NCI-H69 (cell line): ENCODE data around the gene CCL23.
"Not testable (repeated sequence)": the region's sequence is repeated elsewhere in the genome, so short reads cannot be mapped to it uniquely, and the experiment has no call there.

ENCODE experiments used
- DNase-seq: peaks from one replicate; lab custom pipeline; 2025; lab: John Stamatoyannopoulos, UW

CCL23 gene

GRCh38 chr17:36017799-36018198 is at the start of gene CCL23:
TSS of gene CCL23 (minus strand) at chr17:36017972. CDS start at chr17:36017897, 75 bp downstream.
- no peak for DNase-seq

GRCh38 chr17:36066365-36066985 is 48.7 kb upstream of the CCL23 start:
- DNase-seq: no peak

GRCh38 chr17:36063786-36064541 is 46.2 kb upstream of the CCL23 start, which contains the start of gene CCL18:
TSS of gene CCL18 (plus strand) at chr17:36064272. CDS start at chr17:36064343, 71 bp downstream.
- DNase-seq: no peak

DNA sequence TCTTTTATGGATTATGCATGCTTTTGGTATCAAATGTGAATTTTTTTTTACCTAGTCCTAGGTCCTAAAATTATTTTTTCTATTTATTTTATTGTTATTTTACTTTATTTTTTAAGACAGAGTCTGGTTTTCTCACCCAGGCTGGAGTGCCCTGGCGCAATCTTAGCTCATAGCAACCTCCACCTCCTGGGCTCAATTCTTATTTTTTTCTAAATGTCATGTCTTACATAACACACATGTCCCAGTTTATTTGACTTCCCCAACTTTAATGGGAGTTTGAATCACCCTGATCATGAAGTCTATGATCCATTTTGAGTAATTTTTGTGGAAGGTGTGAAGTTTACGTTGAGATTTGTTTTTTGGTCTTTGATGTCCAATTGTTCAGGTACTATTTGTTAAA is 43.0 kb upstream of the CCL23 start:
- DNase-seq: no peak

DNA sequence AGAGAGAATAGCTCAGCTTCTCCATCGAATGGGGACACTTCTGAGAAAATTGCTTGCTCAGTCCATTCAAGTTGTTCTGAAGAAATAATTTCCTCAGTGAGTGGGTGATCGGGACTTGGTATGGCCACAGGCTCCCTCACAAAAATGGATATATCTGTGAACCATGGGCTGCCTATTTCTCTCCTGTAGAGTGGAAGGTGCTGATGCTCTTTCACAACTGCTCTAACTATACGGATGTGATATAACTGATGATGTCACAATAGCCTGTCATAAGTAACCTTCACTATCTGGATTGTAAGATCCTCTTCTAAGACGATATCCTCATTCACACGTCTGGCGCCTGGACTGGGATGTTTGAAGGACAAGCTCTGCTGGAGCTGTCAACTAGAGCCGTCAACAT is 41.6 kb upstream of the CCL23 start:
- DNase-seq: no peak

GRCh38 chr17:36057911-36058310 is 40.1 kb upstream of the CCL23 start:
- no peak for DNase-seq

- DNase-seq: no peak
Measured at GRCh38 chr17:36055921-36056520, 38.2 kb upstream of the CCL23 start.

DNA sequence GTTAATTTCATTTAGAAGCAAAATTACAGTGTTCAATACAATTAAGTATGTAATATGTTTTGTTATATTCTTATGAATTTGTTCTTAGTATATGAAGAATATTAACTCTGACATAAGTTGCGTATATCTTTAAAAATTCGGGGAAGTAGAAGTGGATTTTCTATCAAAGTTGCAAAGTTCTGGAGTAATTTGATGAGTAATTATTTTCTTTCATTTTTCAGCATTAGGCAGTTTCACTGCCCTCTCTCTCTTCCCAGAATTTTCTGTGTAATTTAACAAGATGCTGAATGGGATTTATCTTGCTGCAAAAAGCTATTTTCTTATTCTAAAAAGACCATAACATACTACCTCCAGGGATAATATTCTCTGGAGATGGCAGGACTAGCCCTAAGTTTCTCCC is 37.4 kb upstream of the CCL23 start:
- no peak for DNase-seq

- DNase-seq: no peak
Measured at GRCh38 chr17:36049643-36050042, 31.9 kb upstream of the CCL23 start.

GRCh38 chr17:36048066-36048465 is 30.3 kb upstream of the CCL23 start:
- DNase-seq: no peak

DNA sequence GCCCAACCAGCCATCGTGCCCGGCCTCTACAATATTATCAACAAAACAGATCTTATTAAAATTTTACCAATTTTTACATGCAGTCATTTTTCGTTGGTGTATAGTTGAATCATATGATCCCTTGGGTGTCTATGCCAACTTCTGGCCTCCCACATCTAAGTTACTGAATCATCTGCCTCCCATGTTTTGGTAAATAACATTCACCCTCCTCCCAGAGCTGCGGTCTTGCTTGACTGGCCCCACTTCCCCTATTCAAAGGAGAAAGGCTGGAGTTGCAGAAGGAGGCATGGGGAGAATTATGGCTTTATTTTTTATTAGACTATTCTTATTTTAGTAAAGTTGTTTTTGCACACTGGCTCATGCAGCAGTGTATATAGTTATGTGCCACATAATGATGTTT is 18.5 kb upstream of the CCL23 start:
- no peak for DNase-seq

GRCh38 chr17:36034127-36034526 is 16.4 kb upstream of the CCL23 start:
- DNase-seq: no peak

DNA sequence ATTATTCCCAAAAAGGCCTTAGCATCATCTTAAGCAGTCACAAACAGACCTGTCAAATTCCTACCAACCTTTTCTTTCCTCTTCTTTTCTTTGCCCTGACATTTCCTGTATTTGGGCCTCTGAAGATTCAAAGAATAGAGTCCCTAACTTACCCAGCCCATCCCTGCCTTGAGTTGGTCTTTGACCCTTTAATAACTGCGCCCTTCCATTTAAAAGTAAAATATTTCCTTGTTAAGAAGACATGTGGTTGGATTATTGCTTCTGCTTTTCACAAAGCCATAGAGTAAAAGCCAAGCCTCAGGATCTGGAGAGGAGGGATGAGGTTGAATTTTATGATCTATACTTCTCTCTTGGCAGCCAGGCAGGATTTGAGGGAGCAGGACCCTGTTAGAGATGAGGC is 13.2 kb upstream of the CCL23 start:
- DNase-seq: no peak

GRCh38 chr17:36027761-36028160 is 10.0 kb upstream of the CCL23 start:
- DNase-seq: no peak

GRCh38 chr17:36024106-36024869 is 6.5 kb upstream of the CCL23 start:
- no peak for DNase-seq

- no peak for DNase-seq
Measured at GRCh38 chr17:36019423-36019822, 1.7 kb upstream of the CCL23 start.

DNA sequence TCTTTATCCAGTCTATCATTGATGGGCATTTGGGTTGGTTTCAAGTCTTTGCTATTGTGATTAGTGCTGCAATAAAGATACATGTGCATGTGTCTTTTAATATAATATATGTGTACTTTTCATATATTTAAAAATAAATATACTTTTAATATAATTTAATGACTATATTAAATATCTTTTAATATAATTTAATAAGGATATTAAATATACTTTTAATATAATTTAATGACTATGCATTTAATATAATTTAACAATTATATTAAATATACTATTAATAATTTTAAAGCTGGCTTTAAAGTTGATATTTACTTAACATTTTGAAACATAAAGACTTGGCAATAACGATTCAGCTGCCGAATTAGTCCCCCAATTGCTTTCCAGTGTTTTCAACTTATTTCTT is 1.2 kb downstream of the CCL23 start:
- DNase-seq: no peak

DNA sequence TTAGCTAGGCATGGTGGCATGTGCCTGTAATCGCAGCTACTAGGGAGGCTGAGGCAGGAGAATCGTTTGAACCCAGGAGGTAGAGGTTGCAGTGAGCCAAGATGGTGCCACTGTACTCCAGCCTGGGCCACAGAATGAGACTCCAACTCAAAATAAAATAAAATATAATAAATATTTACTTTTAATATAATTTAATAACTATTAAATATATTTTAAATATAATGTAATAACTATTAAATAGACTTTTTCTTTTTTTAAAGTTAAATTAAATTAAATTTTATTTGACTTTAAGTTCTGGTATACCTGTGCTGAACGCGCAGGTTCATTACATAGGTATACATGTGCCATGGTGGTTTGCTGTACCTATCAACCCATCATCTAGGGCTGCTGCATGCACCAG is 1.9 kb downstream of the CCL23 start:
- DNase-seq: not testable (repeated sequence)

DNA sequence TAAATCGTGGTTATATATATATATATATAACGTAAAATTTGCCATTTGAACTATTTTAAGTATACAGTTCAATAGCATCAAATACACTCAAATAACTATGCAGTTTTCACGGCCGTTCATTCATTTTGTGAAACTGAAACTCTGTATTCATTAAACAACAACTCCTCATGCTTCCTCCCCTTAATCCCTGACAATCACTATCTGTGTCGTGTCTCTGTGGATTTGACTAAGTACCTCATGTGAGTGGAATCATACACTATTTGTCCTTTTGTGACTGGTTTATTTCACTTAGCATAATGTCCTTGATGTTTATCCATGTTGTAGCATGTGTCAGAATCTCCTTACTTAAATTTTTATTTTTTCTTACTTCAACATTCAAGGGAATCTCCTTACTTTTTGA is 2.8 kb downstream of the CCL23 start:
- no peak for DNase-seq

GRCh38 chr17:36011201-36011600 is 6.6 kb downstream of the CCL23 start:
- no peak for DNase-seq

GRCh38 chr17:36008998-36009665 is 8.6 kb downstream of the CCL23 start:
- no peak for DNase-seq

GRCh38 chr17:36004594-36005108 is 13.1 kb downstream of the CCL23 start:
- no peak for DNase-seq
